Neural progenitor cell (in vitro differentiated cells): ENCODE data around the gene IL16. TPM values are rescaled to one million over a fixed set of nuclear protein-coding genes. Genes with fewer than 3 reads are reported as not detected.

Source experiments
- DNase-seq: peaks from one replicate; pipeline ENCODE4 v3.0.0-alpha.2; 2016; ENCODE audit warnings: low spot score
- H2AFZ ChIP-seq: fragments of 200-600 bp; sonication (generic); replicated peaks from 2 replicates; pipeline ENCODE4 v1.6.1; 2016; ENCODE audit warnings: antibody characterized with exemption
- H3F3A ChIP-seq: fragments of 200-600 bp; sonication (generic); 2 replicates; pipeline ENCODE4 v1.6.1; 2016; ENCODE audit warnings: antibody characterized with exemption, low read depth
- H3K27ac ChIP-seq: fragments of 200-600 bp; sonication (generic); 2 replicates; pipeline ENCODE4 v1.5.1; 2016; ENCODE audit warnings: mild to moderate bottlenecking
- H3K27me3 ChIP-seq: fragments of 200-600 bp; sonication (generic); 2 replicates; pipeline ENCODE4 v1.6.1; 2016; ENCODE audit warnings: mild to moderate bottlenecking, moderate library complexity
- H3K36me3 ChIP-seq: fragments of 200-600 bp; sonication (generic); 2 replicates; pipeline ENCODE4 v1.5.1; 2016
- H3K4me1 ChIP-seq: fragments of 200-600 bp; sonication (generic); 2 replicates; pipeline ENCODE4 v1.6.1; 2016; ENCODE audit warnings: mixed run types
- H3K4me2 ChIP-seq: fragments of 200-600 bp; sonication (generic); 2 replicates; pipeline ENCODE4 v1.6.1; 2016
- H3K4me3 ChIP-seq: fragments of 200-600 bp; sonication (generic); 2 replicates; pipeline ENCODE4 v1.5.1; 2016
- H3K79me2 ChIP-seq: fragments of 200-600 bp; sonication (generic); 2 replicates; pipeline ENCODE4 v1.6.1; 2016; ENCODE audit warnings: low read depth
- H3K9ac ChIP-seq: fragments of 200-600 bp; sonication (generic); 2 replicates; pipeline ENCODE4 v1.6.1; 2016
- H3K9me3 ChIP-seq: fragments of 200-600 bp; sonication (generic); 2 replicates; pipeline ENCODE4 v1.5.1; 2016; ENCODE audit warnings: low read depth
- H4K20me1 ChIP-seq: fragments of 200-600 bp; sonication (generic); 2 replicates; pipeline ENCODE4 v1.6.1; 2016; ENCODE audit warnings: low read depth
- H3K27ac Mint-ChIP-seq: 3 replicates; pipeline ENCODE4 v1.8.0; 2021; ENCODE audit warnings: mixed read lengths
- H3K27me3 Mint-ChIP-seq: 2 replicates; pipeline ENCODE4 v1.8.0; 2022; ENCODE audit warnings: low read depth, mild to moderate bottlenecking, inconsistent platforms, moderate library complexity, mixed read lengths; ENCODE audit not compliant: insufficient read depth
- H3K36me3 Mint-ChIP-seq: 3 replicates; pipeline ENCODE4 v1.8.0; 2021; ENCODE audit warnings: mixed read lengths
- H3K4me1 Mint-ChIP-seq: 3 replicates; pipeline ENCODE4 v1.8.0; 2021; ENCODE audit warnings: mixed read lengths
- H3K4me3 Mint-ChIP-seq: 3 replicates; pipeline ENCODE4 v1.8.0; 2021; ENCODE audit warnings: mild to moderate bottlenecking, moderate library complexity, mixed read lengths
- H3K9me3 Mint-ChIP-seq: 3 replicates; pipeline ENCODE4 v1.8.0; 2020; ENCODE audit warnings: mixed read lengths
- EZH2 ChIP-seq: fragments of 200-600 bp; sonication (generic); IDR thresholded peaks from 2 replicates; pipeline ENCODE4 v1.6.1; 2017; ENCODE audit warnings: antibody characterized with exemption, mild to moderate bottlenecking, moderate library complexity
- EZH2phosphoT487 ChIP-seq: fragments of 200-600 bp; sonication (generic); IDR thresholded peaks from 2 replicates; pipeline ENCODE4 v1.6.1; 2017; ENCODE audit warnings: antibody characterized with exemption
- total RNA-seq: library from RNA; depleted of rRNA; stranded (reverse); fragments of >200 nt; gene quantifications from 2 replicates; pipeline ENCODE4 v1.2.3, GENCODE V29; 2015; ENCODE audit warnings: low replicate concordance
- TF ChIP-seq, protein P1 (sequence below): fragments of 200-600 bp; sonication (generic); IDR thresholded peaks from 2 replicates; pipeline ENCODE4 v1.5.1; 2017; ENCODE audit warnings: antibody characterized with exemption, mild to moderate bottlenecking

The IL16 gene
- total RNA-seq, 1 donor from 2014 or later, result not detected

DNA sequence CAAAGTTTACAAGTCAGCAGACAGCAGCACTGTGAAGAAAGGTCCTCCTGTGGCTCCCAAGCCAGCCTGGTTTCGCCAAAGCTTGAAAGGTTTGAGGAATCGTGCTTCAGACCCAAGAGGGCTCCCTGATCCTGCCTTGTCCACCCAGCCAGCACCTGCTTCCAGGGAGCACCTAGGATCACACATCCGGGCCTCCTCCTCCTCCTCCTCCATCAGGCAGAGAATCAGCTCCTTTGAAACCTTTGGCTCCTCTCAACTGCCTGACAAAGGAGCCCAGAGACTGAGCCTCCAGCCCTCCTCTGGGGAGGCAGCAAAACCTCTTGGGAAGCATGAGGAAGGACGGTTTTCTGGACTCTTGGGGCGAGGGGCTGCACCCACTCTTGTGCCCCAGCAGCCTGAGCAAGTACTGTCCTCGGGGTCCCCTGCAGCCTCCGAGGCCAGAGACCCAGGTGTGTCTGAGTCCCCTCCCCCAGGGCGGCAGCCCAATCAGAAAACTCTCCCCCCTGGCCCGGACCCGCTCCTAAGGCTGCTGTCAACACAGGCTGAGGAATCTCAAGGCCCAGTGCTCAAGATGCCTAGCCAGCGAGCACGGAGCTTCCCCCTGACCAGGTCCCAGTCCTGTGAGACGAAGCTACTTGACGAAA, 103.1 kb downstream of the IL16 start:
- Mint-ChIP-seq H3K4me3 (no peak overlapping the region), H3K27ac (no peak overlapping the region), H3K9me3 (no peaks in the 10 kb centered on the region), H3K36me3 (no peaks in the 10 kb centered on the region), H3K4me1 (peaks cover 20% of the 10 kb centered on the region), H3K27me3 (peaks cover 8% of the 10 kb centered on the region)
- TF ChIP-seq EZH2phosphoT487 (no peak), EZH2 (no peak)
- TF ChIP-seq, protein P1, sequence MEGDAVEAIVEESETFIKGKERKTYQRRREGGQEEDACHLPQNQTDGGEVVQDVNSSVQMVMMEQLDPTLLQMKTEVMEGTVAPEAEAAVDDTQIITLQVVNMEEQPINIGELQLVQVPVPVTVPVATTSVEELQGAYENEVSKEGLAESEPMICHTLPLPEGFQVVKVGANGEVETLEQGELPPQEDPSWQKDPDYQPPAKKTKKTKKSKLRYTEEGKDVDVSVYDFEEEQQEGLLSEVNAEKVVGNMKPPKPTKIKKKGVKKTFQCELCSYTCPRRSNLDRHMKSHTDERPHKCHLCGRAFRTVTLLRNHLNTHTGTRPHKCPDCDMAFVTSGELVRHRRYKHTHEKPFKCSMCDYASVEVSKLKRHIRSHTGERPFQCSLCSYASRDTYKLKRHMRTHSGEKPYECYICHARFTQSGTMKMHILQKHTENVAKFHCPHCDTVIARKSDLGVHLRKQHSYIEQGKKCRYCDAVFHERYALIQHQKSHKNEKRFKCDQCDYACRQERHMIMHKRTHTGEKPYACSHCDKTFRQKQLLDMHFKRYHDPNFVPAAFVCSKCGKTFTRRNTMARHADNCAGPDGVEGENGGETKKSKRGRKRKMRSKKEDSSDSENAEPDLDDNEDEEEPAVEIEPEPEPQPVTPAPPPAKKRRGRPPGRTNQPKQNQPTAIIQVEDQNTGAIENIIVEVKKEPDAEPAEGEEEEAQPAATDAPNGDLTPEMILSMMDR, result no peak
- Histone ChIP-seq H3K9me3 (no peaks in the 10 kb centered on the region), H3K9ac (no peak overlapping the region), H3K79me2 (no peaks in the 10 kb centered on the region), H3K27ac (no peak overlapping the region), H4K20me1 (no peaks in the 10 kb centered on the region), H3K4me2 (no peak overlapping the region), H3K4me3 (no peak overlapping the region), H3F3A (peaks cover 8% of the 10 kb centered on the region), H2AFZ (no peak overlapping the region), H3K4me1 (peaks cover 22% of the 10 kb centered on the region), H3K36me3 (no peaks in the 10 kb centered on the region), H3K27me3 (no peaks in the 10 kb centered on the region)
- no peak for DNase-seq

- H3K27ac Mint-ChIP-seq, result no peak overlapping the region
- H3K9me3 ChIP-seq, result no peaks in the 10 kb centered on the region
- no peaks in the 10 kb centered on the region for H3K9me3 Mint-ChIP-seq
These were observed 104.7 kb downstream of the IL16 start for GRCh38 chr15:81301385-81301784.

DNA sequence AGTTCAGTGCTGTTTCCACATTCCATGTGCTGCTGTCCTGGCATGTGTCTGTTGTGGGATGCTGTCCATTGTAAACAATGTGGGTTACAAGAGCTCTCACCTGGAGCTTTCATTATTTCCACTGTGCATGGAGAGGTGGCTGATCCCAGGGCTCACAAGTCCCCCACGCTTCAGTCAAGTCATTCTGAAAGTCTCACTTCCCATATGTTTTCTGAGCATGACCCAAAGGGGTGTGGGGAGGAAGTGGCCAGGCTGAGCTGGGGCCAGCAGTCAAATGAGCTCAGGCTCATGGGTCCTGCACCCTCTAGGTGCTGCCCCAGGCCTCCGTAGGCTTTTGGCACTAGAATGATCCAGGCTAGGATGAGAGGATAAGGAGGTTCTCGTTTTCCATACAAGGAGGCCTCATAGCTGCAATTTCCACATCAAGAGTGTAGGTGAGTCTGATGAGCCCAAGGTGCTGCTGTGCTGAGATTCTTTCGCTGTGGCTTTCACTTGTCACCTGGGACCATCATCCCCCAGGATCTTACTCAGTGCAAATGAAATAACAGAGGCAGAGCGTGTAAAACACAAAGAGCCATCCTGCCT, 105.2 kb downstream of the IL16 start:
- Histone ChIP-seq H3K4me3 (no peak overlapping the region), H3K4me2 (no peak overlapping the region), H3K36me3 (no peaks in the 10 kb centered on the region), H3F3A (peaks cover 8% of the 10 kb centered on the region), H3K4me1 (peaks cover 23% of the 10 kb centered on the region), H4K20me1 (no peaks in the 10 kb centered on the region), H3K9me3 (no peaks in the 10 kb centered on the region), H3K27me3 (no peaks in the 10 kb centered on the region), H3K79me2 (no peaks in the 10 kb centered on the region), H2AFZ (no peak overlapping the region), H3K9ac (no peak overlapping the region), H3K27ac (no peak overlapping the region)
- no peak for DNase-seq
- H3K27ac Mint-ChIP-seq, result no peak overlapping the region
- no peaks in the 10 kb centered on the region for H3K9me3 Mint-ChIP-seq
- peaks cover 11% of the 10 kb centered on the region for H3K27me3 Mint-ChIP-seq
- no peaks in the 10 kb centered on the region for H3K36me3 Mint-ChIP-seq
- TF ChIP-seq EZH2phosphoT487 (no peak), EZH2 (no peak)
- TF ChIP-seq, protein P1, result no peak
- peaks cover 18% of the 10 kb centered on the region for H3K4me1 Mint-ChIP-seq
- no peak overlapping the region for H3K4me3 Mint-ChIP-seq

More at GRCh38 chr15:81301385-81301784, 104.7 kb downstream of the IL16 start:
- H3K79me2 ChIP-seq, result no peaks in the 10 kb centered on the region
- H3K9ac ChIP-seq, result no peak overlapping the region
- H3K4me3 Mint-ChIP-seq, result no peak overlapping the region
- H3K27ac ChIP-seq, result no peak overlapping the region
- H3K36me3 ChIP-seq, result no peaks in the 10 kb centered on the region
- H3F3A ChIP-seq, result peaks cover 8% of the 10 kb centered on the region
- no peaks in the 10 kb centered on the region for H4K20me1 ChIP-seq
- H3K4me3 ChIP-seq, result no peak overlapping the region
- no peaks in the 10 kb centered on the region for H3K27me3 ChIP-seq
- peaks cover 18% of the 10 kb centered on the region for H3K4me1 Mint-ChIP-seq
- no peak overlapping the region for H3K4me2 ChIP-seq
- TF ChIP-seq, protein P1, result no peak
- TF ChIP-seq EZH2phosphoT487 (no peak), EZH2 (no peak)
- H3K4me1 ChIP-seq, result peaks cover 23% of the 10 kb centered on the region
- no peak overlapping the region for H2AFZ ChIP-seq
- H3K27me3 Mint-ChIP-seq, result peaks cover 8% of the 10 kb centered on the region
- DNase-seq, result no peak
- no peaks in the 10 kb centered on the region for H3K36me3 Mint-ChIP-seq
